NCI-H1048 (cell line): ENCODE data around the gene HOXB4.

Source experiments
- DNase-seq: peaks from one replicate; lab custom pipeline; 2025; lab: John Stamatoyannopoulos, UW

The HOXB4 gene

DNA sequence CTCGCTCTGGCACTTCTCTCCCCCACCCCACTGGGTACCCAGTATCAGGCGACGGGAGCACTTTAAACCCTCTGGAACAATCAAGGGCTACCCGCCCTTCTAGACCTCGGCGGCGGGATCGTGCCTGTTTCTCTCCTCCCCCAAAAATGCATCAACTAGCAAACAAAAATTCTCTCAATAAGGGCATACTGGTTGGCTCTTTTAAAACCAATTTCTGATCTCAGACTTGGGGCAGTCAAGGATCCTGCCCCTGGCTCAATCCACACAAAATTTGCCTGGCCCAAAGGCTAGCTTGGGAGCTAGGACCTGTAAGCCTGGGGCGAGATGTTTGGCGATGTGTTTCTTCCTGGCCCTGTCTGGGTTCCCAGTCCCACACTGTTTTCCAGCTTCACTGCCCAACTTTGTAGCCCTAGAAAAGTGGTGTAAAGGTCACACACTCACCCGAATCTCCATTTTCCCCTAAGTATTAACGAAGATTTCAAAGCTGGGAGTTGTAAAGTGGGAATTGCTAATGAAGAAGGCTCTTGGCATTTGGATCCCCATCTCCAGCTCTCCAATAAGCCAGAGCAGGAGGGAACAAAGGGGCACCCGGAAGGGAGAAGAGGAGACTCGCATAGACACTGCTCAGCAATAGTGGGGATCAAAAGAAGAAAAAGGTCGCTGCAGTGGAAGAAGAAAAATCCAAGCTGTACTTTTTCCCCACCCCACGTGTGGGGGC, 18.9 kb downstream of the HOXB4 start:
- DNase-seq: no peak

DNA sequence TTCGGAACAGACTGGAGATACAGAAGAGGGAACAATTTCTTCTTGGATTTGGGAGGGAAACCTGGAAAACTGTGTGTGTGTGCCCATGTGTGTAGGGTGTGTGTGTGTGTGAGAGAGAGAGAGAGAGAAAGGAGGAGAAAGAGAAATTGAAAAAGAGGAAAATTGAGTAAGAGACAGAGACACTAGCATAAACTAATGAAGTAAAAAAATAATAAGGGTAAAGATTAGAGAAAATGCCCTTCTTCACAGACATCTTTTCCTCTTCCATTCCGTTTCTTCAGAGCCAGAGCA, 19.4 kb downstream of the HOXB4 start:
- DNase-seq: no peak

DNA sequence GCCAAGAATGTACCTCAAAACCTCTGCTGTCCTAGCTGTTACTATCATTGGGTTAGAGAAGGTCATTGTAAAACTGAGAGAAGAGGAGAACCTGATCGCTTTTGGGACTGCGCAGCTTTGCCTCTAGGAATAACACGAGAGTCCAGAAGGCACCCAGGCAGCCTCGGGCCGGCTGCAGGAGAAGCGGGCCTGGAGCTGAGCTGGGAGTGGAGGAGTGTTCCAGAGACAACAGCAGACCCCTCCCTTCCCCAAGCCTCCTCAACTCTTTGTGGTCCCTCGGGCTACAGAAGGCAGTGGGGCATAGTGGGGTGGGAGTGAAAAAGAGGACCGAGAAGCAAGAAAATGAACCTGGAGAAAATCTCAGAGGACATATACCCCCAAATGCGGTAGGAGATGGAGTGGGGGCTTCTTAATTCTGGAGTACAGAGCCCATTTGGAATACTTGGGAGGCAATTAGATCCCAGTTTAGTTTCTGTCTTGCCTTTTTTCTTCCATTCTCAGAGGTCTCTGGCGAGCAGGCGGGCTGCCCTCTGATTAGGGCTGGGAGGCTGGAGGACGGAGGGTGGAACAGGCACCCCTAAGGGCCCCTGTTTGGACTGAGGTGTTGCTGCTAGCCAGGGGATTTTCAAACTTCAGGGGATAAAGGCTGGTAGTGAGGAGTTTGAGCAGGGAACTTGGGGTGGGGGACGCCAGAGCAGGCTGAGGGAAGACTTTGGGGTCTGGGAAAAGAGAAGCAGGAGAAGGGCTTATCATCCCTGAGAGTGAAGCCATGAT, 19.9 kb downstream of the HOXB4 start:
- DNase-seq: no peak

DNA sequence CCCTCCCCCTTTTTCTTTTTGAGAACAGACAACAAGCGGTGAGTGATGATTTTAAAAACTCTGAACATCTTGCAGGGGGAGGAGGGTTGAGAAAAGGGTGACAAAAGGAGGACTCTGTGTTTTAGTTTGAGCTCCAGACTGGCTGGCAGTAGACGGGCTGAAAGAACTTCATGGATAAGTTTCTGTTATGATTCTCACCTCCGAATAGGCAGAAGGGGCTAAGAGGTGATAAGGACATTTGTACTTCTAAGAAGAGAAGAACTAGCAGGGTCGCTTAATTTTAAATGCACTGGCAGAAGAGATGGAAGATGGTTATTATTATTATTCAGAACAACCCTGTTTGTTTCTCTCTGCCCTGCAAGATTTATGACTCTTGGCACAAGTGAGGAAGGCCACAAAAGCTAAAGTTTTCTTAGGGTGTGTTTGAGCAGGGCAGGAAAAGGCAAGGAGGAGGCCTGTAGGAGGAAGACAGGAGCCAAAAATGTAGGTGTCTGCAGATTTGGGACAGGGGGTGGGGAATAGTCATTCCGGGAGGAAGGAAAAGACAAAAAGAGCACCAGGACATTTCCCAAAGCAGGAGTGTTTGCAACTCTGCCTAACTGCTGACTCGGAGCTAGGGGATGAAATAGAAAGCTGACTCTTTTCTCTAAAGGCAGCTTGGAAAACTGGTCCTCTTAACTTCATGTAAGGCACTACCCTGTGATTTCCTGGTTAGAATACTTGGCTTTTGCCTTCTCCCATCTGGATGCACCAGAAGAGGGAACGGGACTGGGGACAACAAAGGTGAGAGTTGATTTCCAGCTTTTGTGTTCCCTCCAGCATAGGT, 21.4 kb downstream of the HOXB4 start:
- no peak for DNase-seq

DNA sequence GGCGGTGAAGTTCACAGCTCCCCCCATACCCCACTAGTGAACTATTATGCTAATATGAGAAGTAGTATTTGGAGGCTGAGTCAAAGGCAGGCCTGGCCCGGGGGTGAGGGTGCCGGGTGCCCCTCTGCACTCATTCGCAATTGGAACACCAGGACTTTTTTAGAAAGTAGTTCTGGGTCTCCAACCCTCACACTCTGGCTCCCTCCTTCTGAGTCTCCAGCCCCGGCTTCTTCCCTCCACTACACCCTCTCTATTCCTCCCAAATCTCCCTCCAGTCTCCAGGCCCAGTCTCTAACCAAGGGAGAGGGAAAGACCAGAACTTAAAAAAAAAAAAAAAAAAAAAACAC, 21.9 kb downstream of the HOXB4 start:
- DNase-seq: no peak

DNA sequence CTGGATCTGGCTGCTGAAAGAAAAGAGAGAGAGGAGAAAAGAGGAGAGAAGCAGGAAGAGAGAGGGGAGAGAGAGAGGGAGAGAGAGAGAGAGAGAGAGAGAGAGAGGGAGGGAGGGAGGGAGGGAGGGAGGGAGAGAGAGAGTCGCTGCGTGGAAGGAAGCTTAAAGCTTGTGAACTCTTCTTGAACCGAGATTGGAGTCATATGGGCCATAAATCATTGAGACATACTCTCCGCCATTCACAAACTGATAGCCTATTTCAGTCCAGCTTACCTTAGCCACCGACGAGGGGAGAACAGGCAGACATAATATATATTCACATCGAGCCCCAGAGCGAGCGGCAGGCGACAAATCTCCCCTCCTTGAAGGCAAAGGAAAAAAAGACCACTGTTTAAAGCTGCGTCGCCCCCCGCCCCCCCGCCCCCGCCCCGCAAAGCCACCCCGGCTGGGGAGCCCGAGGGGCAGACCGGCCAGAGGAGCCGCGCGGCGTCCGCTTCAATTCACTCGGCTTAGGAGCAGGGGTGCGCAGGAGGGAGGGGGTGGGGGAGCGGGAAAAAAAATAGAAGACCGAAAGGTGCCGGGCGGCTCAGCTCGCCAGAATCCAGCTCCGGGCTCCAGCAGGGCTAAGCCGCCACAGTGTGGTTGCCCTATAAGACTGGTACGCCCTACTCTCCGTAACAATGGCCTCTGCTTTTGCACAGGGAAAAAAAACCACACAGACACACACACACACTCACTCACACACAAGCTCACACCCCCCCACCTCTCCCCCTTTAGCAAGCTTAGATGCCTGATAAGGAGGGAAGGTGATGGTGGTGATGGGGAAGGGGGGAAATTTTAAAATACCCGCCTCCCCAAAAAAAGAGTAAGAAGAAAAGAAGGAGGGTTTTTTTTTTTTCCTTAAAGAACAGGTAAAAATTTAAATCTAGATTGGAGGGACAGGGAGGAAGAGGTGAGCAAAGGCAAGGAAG, 22.6 kb downstream of the HOXB4 start:
- no peak for DNase-seq

DNA sequence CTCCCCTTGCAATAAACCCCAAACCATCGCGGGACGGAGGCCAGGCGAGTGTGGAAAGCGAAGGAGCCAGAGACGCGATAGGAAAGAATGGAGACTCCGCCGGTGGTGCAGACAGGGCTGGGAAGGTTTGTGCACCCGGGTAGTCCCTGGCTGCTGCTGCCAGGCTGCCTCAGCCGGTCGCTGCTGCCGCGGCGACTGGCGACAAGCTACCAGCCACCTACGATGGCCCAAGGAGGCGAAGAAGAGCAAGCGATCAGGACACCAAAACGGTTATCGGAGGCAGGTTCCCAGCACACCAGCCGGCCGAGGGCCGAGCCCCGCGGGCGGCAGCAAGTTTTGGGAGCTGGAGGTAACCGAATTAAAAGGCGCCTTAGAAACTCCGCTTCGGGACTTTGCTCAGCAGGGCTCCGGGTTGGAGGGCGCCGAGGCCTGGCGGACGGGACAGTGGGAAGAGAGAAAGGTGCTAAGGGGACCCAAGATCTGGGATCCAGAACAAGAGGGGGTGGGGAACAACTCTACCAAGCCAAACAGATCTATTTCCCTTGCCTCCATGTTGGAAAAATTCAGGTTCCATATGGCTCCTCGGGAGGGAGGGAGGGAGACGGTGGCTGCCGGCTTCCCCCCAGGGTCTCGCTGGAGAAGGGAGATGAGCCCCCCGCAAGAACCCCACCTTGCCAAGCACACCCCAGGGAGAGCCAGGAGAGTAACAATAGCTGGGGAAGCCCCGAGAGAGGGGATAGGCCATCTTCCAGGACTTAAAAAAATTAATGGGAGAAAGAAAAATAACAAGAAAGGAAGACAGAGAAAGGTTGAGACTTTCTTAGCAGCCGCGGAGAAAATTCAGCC, 23.5 kb downstream of the HOXB4 start:
- no peak for DNase-seq

DNA sequence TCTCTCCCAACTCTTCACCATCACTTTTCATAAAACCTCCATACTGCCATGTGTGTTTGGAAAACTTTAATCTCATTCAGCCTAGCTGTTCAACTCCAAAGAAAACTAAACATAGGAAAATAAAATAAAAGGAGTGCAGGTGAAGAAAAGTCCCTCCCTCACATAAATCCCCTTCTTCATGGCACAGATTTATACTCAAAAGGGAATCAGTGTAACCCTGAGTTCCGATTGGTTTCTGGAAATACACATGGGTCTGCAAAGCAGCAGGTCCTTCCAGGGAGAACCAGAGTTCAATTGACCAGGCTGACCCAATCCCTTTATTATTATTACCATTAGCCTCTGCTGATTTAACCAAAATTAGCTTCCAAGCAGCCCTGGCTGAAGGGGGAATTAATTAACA, 24.3 kb downstream of the HOXB4 start:
- DNase-seq: no peak

DNA sequence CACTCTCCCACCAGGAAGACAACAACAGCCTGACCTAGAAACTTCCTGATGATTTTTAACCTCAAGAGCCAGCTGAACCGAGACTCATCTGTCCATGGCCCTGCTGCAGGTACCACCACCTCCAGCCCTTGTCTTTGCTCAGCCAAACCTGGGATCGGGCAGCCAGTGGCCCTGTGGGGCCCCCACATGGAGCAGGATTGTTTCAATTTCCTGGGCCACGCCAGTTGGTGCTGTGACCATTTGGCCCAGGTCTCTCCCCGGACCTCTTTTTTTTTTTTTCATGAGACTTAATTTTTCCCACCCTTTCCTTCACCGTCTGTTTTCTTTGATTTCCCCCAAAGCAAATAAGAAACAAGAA, 25.0 kb downstream of the HOXB4 start:
- DNase-seq: no peak

DNA sequence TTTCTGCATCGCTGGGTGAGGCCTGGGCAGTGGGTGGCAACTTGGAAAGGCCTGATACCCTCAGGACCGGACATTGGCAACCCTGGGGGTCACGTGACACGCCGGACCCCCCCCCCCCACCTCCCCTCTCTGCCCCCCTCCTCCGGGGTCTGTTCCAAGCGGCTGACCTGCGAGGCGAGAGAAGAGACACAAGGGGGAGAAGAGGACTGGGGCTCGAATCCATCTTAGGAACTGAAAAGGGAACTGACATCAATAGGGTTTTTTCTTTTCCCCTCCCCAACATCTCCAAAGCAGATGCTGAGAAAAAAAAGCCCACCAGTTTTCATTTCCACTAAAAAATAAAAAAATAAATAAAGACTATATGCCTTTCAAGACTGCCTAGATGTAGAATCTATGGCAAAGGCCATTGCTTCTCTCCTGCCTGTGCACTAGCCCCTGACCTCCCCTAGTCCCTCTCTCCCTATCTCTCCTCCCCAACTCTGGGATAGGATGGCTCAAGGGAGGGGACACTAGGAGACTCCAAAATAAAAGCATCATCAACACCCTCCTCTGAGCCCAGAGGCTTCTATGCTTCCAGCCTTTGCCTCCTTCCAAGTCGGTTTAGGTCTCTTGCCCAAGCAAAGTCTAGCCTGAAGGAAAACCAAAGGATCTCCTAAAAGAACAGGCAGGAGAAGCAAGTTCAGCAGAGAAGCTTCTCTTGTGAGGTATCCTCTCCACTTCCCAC, 25.5 kb downstream of the HOXB4 start:
- no peak for DNase-seq

DNA sequence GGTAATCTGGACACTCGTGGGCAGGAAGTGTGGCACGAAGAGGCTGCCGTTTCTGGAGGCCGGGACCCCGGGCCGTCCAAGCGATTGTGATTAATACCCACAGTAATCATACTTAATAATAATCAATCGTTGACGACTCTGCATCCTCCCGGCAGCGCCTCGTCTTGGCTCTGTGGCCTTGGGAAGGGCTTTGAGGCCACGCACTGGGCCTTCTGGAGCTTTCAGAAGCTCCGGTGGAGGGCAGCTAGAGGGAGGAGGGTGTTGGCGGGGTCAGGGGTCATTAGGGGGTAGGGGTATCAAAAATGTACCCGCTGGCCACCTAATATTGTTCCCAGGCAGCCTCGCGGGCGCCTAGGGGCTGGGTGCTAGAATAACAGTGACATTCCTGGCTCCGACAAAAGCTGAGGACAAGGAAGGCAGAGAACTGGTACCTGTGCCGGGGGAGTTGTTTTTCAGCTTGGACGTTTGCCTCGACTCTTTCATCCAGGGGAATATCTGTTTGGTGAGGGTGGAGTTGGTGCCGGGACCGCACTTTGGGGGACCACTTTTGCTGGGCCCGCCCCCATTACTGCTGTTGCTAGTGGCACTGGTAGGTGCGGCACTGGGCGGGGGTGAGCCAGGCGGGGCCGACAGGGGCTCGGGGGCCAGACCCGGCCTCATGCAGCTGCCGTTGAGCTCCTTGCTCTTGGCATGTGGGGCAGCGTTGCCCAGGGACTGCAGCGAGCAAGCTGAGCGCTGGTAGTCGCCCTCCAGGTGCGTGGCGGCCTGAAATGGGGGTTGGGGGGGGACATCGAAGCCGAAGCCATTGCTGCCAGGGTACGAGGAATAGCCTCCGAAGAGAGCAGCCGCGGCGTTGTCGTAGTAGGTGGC, 26.3 kb downstream of the HOXB4 start:
- no peak for DNase-seq

DNA sequence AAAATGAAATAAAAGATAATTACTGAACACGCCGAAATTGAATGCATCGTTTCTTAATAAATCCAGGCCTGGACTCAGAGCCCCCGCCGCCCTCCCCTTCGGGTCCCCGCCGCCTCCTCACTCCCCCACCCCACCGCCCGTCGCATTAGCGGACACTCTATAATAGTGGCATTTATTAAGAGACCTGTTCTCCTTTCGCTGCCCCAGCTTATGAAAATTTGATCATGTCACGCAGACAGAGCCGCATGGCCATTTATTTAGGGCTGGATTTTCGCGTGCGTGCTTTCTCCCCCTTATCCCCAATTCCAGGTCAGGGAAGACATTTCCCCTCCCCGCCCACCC, 27.0 kb downstream of the HOXB4 start:
- DNase-seq: no peak

DNA sequence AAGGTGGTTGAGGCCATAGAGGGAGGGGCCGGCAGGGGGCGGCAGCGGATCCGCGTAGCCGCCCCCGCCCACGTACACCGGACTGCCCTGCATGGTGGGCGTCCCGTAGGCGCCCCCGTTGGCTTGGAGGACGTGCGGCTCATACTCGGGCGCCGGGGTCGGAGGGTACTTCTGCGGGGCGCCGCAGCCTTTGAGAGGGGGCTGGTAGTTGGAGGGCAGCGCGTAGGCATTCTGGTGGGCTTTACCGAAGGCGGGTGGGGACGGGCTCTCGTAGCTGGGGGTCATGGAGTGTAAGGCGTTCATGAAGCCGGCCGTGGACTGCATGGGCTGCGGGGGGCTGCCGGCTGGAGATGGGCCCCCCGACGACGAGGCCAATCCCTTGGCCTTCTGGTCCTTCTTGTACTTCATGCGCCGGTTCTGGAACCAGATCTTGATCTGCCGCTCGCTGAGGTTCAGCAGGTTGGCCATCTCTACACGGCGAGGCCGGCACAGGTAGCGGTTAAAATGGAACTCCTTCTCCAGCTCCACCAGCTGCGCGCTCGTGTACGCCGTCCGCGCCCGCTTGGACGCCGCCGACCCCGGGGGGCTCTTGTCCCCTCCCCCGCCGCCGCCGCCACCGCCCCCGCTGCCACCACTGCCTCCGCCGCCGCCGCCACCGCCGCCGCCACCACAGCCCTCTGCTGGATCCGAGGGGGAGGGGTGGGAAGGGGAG, 27.5 kb downstream of the HOXB4 start:
- no peak for DNase-seq

DNA sequence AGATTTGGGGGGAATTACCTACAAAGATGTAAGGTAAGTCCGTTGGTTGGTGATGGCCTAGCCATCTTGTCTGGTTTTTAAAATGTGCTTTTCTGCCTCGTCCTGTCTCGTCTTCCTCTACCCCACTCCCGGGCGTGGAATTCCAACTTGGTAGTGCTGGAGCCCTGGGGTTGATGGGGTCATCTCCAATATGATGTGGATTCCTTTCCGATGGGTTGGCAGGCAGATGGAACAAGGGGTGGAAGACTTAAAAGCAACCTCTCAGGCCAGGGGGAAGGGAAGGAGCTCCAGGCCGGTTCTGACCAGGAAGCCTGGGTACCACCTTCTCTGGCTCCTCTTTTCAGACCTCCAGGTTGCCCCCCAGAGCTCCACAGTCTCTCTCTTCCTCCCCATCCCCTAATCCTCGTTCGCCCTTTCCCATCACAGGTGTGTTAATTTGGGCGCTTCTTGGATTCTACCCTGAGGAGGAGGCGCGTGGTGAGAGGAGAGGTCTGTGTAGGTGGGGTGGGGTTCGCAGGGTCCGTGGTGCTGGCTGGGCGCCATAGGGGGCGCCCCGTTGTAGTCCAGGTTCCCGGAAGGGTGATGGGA, 28.1 kb downstream of the HOXB4 start:
- no peak for DNase-seq

DNA sequence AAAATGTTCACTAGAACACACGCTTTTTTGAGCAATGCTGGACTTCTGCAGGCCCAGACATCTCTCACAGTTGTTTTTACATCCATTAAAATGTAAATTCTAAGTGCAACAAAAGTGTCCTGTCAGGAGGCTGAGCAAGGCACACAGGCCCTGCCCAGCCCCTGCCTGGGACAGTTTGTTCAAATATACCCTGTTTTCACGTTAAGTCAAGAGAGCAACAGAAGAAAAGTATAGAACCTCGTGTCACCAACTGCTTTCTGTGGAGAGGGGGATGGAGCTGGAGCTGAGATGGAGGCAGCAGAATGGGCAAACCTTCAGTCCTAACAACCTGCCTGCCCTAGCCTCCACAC, 28.9 kb downstream of the HOXB4 start:
- DNase-seq: no peak

DNA sequence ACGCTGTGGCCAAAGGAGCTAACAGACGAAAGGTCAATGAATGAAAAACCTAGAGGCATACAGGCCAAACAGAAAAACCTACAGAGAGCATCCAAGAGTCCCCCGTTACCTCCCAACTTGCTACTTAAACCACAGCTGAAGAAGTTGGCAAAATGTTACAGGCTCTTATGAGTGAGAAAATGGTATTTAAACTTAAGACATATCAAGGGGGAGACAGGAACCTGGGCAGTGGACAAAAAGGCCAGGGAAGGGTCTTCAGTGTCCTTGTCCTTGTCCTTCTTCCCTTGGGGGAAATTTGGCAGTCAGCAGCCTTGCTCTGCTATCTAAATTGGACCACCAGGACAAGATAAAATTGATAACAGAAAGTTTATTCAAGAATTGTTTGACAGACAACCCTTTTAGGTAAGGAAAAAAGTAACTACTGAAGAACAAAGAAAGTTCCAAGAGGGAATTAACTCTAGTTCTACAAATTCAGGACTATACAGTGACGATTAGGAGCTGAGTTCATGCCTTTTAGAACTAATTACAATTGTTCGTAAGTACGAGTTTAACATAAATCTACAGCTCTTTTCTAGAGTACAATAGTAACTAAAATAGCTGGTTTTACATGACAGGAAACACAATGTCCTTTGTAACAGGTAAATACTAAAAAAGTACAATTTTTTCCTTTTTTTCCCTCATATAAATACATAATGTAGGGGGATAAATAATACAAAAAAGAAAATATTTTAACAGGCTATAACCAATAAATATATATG, 29.4 kb downstream of the HOXB4 start:
- DNase-seq: no peak

DNA sequence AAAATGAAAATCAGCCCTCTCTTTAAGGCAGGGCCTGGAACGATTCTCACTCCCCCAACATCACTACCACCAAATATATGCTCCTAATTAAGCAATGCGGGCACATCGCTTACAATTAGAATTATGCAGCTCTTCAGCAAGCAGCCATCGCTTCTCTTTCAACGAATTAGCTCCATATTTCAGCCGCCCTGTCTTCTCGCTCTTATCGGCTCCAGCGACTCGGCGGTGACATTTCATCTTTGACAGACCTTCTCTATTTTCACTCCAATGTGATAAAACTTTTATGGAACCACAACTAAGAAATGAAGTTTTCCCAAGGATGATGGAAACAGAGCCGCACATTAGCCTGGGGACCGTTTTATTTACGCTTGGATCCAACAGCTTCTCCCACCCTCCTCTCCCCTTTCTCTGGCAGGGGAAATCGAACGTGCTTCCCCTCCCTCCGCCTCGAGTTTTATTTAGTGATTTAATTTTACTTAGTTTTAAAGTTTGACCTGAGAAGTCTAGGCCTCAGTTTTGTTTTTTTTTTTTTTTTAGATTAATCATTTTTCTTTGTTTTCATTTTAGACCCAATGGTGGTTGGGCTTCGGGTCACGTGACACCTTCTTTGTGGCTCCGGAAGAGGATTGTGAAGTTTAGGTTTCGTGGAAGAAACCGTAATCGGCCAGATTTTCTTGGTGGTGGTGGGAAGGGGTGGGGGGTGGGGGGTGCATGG, 30.2 kb downstream of the HOXB4 start:
- DNase-seq: no peak
